H9 (cell line): ENCODE results near the gene COPE. TPM values are rescaled to one million over a fixed set of nuclear protein-coding genes. Genes with fewer than 3 reads are reported as not detected.

Source experiments
- DNase-seq: peaks from one replicate; pipeline ENCODE4 v3.0.0-alpha.2; 2017
- H2AFZ ChIP-seq: one replicate; pipeline ENCODE4 v1.6.1; 2013; ENCODE audit warnings: mild to moderate bottlenecking, low read length, control low read depth, moderate library complexity
- H2AK5ac ChIP-seq: 2 replicates; pipeline ENCODE4 v1.6.1; 2013; ENCODE audit warnings: low read length, control low read depth, mixed read lengths; ENCODE audit not compliant: insufficient read length
- H2BK120ac ChIP-seq: one replicate; pipeline ENCODE4 v1.6.1; 2013; ENCODE audit warnings: low read depth, mild to moderate bottlenecking, low read length, control low read depth, inconsistent platforms; ENCODE audit not compliant: poor library complexity, severe bottlenecking
- H2BK12ac ChIP-seq: 2 replicates; pipeline ENCODE4 v1.6.1; 2013; ENCODE audit warnings: low read length, control low read depth, mixed read lengths, low read depth; ENCODE audit not compliant: insufficient read length
- H2BK15ac ChIP-seq: 2 replicates; pipeline ENCODE4 v1.6.1; 2013; ENCODE audit warnings: low read depth, low read length, control low read depth
- H2BK20ac ChIP-seq: one replicate; pipeline ENCODE4 v1.6.1; 2013; ENCODE audit warnings: low read depth, mild to moderate bottlenecking, low read length, control low read depth, inconsistent platforms; ENCODE audit not compliant: poor library complexity, severe bottlenecking
- H2BK5ac ChIP-seq: 2 replicates; pipeline ENCODE4 v1.6.1; 2013; ENCODE audit warnings: low read length, control low read depth, mixed read lengths; ENCODE audit not compliant: insufficient read length
- H3K14ac ChIP-seq: 2 replicates; pipeline ENCODE4 v1.6.1; 2013; ENCODE audit warnings: low read length, control low read depth; ENCODE audit not compliant: insufficient read depth
- H3K18ac ChIP-seq: 2 replicates; pipeline ENCODE4 v1.6.1; 2013; ENCODE audit warnings: low read depth, mild to moderate bottlenecking, mixed read lengths, low read length, control low read depth; ENCODE audit not compliant: insufficient read length
- H3K23ac ChIP-seq: 2 replicates; pipeline ENCODE4 v1.6.1; 2013; ENCODE audit warnings: low read length, control low read depth, mixed read lengths, low read depth; ENCODE audit not compliant: insufficient read length
- H3K23me2 ChIP-seq: 2 replicates; pipeline ENCODE4 v1.6.1; 2013; ENCODE audit warnings: low read depth, mild to moderate bottlenecking, mixed read lengths, low read length, control low read depth; ENCODE audit not compliant: insufficient read length, poor library complexity, severe bottlenecking
- H3K27ac ChIP-seq: 2 replicates; pipeline ENCODE4 v1.5.1; 2013; ENCODE audit warnings: low read length, control low read depth, mixed read lengths, low read depth; ENCODE audit not compliant: insufficient read length
- H3K27me3 ChIP-seq: 2 replicates; pipeline ENCODE4 v1.6.1; 2013; ENCODE audit warnings: low read length, control low read depth, inconsistent platforms; ENCODE audit not compliant: insufficient read depth
- H3K4ac ChIP-seq: 2 replicates; pipeline ENCODE4 v1.6.1; 2013; ENCODE audit warnings: low read depth, mild to moderate bottlenecking, control low read depth, inconsistent platforms, low read length, moderate library complexity
- H3K4me1 ChIP-seq: 2 replicates; pipeline ENCODE4 v1.6.1; 2013; ENCODE audit warnings: low read length, control low read depth, inconsistent platforms; ENCODE audit not compliant: insufficient read depth
- H3K4me2 ChIP-seq: 2 replicates; pipeline ENCODE4 v1.6.1; 2013; ENCODE audit warnings: low read length, control low read depth, mixed read lengths; ENCODE audit not compliant: insufficient read length, insufficient read depth
- H3K56ac ChIP-seq: 2 replicates; pipeline ENCODE4 v1.6.1; 2013; ENCODE audit warnings: low read depth, mild to moderate bottlenecking, mixed read lengths, low read length, control low read depth; ENCODE audit not compliant: insufficient read length
- H3K79me1 ChIP-seq: 2 replicates; pipeline ENCODE4 v1.6.1; 2013; ENCODE audit warnings: low read depth, mild to moderate bottlenecking, moderate library complexity, low read length, control low read depth, inconsistent platforms; ENCODE audit not compliant: insufficient read depth, poor library complexity, severe bottlenecking
- H3K79me2 ChIP-seq: 2 replicates; pipeline ENCODE4 v1.6.1; 2013; ENCODE audit warnings: low read length, control low read depth, inconsistent platforms; ENCODE audit not compliant: insufficient read depth
- H3K9ac ChIP-seq: 2 replicates; pipeline ENCODE4 v1.6.1; 2013; ENCODE audit warnings: low read length, control low read depth, mixed read lengths; ENCODE audit not compliant: insufficient read length; ENCODE audit errors: extremely low read depth
- H3K9me3 ChIP-seq: one replicate; pipeline ENCODE4 v1.6.1; 2013; ENCODE audit warnings: low read depth, low read length, inconsistent platforms; ENCODE audit not compliant: control insufficient read depth
- H3T11ph ChIP-seq: one replicate; pipeline ENCODE4 v1.6.1; 2013; ENCODE audit warnings: mild to moderate bottlenecking, low read length, control low read depth, inconsistent platforms
- H4K20me1 ChIP-seq: one replicate; pipeline ENCODE4 v1.6.1; 2013; ENCODE audit not compliant: control insufficient read depth, insufficient read length, insufficient read depth
- H4K5ac ChIP-seq: 2 replicates; pipeline ENCODE4 v1.6.1; 2013; ENCODE audit warnings: low read depth, mild to moderate bottlenecking, mixed read lengths, low read length, control low read depth; ENCODE audit not compliant: insufficient read length
- H4K8ac ChIP-seq: replicated peaks from 2 replicates; pipeline ENCODE4 v1.6.1; 2013; ENCODE audit warnings: low read length, control low read depth, mixed read lengths, low read depth; ENCODE audit not compliant: insufficient read length
- H4K91ac ChIP-seq: 2 replicates; pipeline ENCODE4 v1.6.1; 2013; ENCODE audit warnings: low read depth, mild to moderate bottlenecking, moderate library complexity, mixed read lengths, low read length, control low read depth; ENCODE audit not compliant: insufficient read length
- H3K27ac Mint-ChIP-seq, 3 experiments: 2 replicates in 2 of 3; 3 replicates in 1 of 3; pipeline ENCODE4 v1.8.0; 2020 to 2021; ENCODE audit warnings: mixed read lengths in 3 of 3, mild to moderate bottlenecking in 1 of 3, moderate library complexity in 1 of 3
- H3K27me3 Mint-ChIP-seq: 2 replicates; pipeline ENCODE4 v1.8.0; 2021; ENCODE audit warnings: low read depth, mild to moderate bottlenecking, moderate library complexity, mixed read lengths
- H3K36me3 Mint-ChIP-seq, 3 experiments: 2 replicates in 2 of 3; 3 replicates in 1 of 3; pipeline ENCODE4 v1.8.0; 2020 to 2021; ENCODE audit warnings: low read depth in 3 of 3, mixed read lengths in 3 of 3; ENCODE audit not compliant: insufficient read depth in 1 of 3
- H3K4me1 Mint-ChIP-seq, 2 experiments: 2 replicates each; pipeline ENCODE4 v1.8.0; 2020; ENCODE audit warnings: mixed read lengths in 2 of 2
- H3K4me3 Mint-ChIP-seq, 2 experiments: 2 replicates in 1 of 2; 3 replicates in 1 of 2; pipeline ENCODE4 v1.8.0; 2020 to 2021; ENCODE audit warnings: mild to moderate bottlenecking in 2 of 2, mixed read lengths in 2 of 2, moderate library complexity in 1 of 2
- H3K9me3 Mint-ChIP-seq, 2 experiments: 2 replicates in 1 of 2; 3 replicates in 1 of 2; pipeline ENCODE4 v1.8.0; 2020; ENCODE audit warnings: mild to moderate bottlenecking in 2 of 2, mixed read lengths in 2 of 2, moderate library complexity in 1 of 2
- WGBS: extraction: QIAGEN DNeasy Blood & Tissue Kit; methylation state at CpG from one replicate; pipeline ENCODE4 v1.1.7; 2013; ENCODE audit warnings: missing lambda C conversion rate, low lambda C conversion rate, mixed read lengths; ENCODE audit not compliant: insufficient read length; ENCODE audit errors: extremely low coverage; 5-methylcytosine and 5-hydroxymethylcytosine counted together
- total RNA-seq: library from RNA; stranded (reverse); gene quantifications from 2 replicates; pipeline ENCODE4 v1.2.1, GENCODE V29; 2021
- TF ChIP-seq, protein P1 (sequence below): fragments of 200-600 bp; sonication (generic); conservative IDR thresholded peaks from 3 replicates; pipeline ENCODE4 v1.8.0; 2021; ENCODE audit warnings: antibody characterized with exemption, mild to moderate bottlenecking

Gene COPE
- total RNA-seq, 1 experiment from 2014 or later: 198 TPM

DNA sequence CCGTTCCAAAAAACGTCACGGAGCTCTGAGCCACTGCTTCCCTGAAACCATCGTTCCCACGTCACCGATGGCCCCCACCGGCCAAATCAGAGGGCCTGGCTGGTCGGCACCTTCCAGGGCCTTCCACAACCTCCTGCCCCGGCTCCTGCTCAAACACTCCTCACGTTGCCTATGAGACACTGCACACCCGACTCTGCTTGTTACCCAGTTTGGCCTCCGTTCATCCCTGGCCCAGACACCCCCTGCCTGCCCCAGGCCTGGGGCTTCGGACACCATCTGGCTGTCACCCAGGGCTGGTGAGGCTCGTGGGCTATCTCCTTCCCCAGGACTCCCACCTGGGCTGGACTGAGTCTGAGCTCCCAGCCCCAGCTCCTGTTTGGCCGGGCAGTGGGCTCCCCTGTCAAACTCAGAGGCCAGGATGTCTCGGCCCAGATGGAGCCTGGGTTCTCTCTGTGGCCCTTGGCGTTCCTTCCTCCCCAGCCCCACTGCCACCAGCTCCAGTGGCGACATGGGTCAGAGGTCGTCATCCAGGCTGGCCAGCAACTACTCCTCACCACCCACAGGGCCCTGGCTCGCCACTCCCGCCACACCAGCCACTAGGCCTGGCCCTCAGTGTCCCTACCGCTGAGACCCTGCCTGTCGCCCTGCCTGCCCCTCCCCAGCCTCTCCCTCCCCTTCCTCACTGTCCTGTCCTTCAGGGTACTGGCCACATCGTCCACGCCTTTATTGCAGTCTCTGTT, 41.0 kb downstream of the COPE start:
- no peak overlapping the region for H3K4me3 Mint-ChIP-seq
- no peaks in the 10 kb centered on the region for H3K79me2 ChIP-seq
- no peaks in the 10 kb centered on the region for H3K27me3 ChIP-seq
- H2BK5ac ChIP-seq: no peak overlapping the region
- H2BK15ac ChIP-seq: no peak overlapping the region
- TF ChIP-seq, protein P1, sequence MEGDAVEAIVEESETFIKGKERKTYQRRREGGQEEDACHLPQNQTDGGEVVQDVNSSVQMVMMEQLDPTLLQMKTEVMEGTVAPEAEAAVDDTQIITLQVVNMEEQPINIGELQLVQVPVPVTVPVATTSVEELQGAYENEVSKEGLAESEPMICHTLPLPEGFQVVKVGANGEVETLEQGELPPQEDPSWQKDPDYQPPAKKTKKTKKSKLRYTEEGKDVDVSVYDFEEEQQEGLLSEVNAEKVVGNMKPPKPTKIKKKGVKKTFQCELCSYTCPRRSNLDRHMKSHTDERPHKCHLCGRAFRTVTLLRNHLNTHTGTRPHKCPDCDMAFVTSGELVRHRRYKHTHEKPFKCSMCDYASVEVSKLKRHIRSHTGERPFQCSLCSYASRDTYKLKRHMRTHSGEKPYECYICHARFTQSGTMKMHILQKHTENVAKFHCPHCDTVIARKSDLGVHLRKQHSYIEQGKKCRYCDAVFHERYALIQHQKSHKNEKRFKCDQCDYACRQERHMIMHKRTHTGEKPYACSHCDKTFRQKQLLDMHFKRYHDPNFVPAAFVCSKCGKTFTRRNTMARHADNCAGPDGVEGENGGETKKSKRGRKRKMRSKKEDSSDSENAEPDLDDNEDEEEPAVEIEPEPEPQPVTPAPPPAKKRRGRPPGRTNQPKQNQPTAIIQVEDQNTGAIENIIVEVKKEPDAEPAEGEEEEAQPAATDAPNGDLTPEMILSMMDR: no peak
- no peak overlapping the region for H3K56ac ChIP-seq
- H3K4me2 ChIP-seq: no peak overlapping the region
- H3K27ac Mint-ChIP-seq: peak overlapping the region in 2 of 3 experiments; percentile 75 to 77; a peak in 4 of 7 replicates
- H2BK20ac ChIP-seq: no peak overlapping the region
- H3K14ac ChIP-seq: no peak overlapping the region
- no peaks in the 10 kb centered on the region for H3K23me2 ChIP-seq
- no peak overlapping the region for H4K8ac ChIP-seq
- H2BK12ac ChIP-seq: no peak overlapping the region
- no peaks in the 10 kb centered on the region for H3K79me1 ChIP-seq
- H3K9me3 Mint-ChIP-seq: peaks cover 0 to 9% of the 10 kb centered on the region in 2 experiments; a peak in 3 of 5 replicates
- H3K23ac ChIP-seq: no peak overlapping the region
- H3K4me1 ChIP-seq: no peaks in the 10 kb centered on the region
- H3T11ph ChIP-seq: no peak overlapping the region
- H4K20me1 ChIP-seq: no peaks in the 10 kb centered on the region
- H3K4ac ChIP-seq: no peak overlapping the region
- peak; percentile 27 for DNase-seq
- no peak overlapping the region for H2AK5ac ChIP-seq
- H2BK120ac ChIP-seq: no peak overlapping the region
- H3K27me3 Mint-ChIP-seq: no peaks in the 10 kb centered on the region
- no peak overlapping the region for H4K5ac ChIP-seq
- H2AFZ ChIP-seq: no peak overlapping the region
- no peaks in the 10 kb centered on the region for H3K9me3 ChIP-seq
- H3K4me1 Mint-ChIP-seq: no peaks in the 10 kb centered on the region
- no peak overlapping the region for H3K9ac ChIP-seq
- no peak overlapping the region for H4K91ac ChIP-seq
- peaks cover 42 to 76% (median 58%) of the 10 kb centered on the region in 3 experiments for H3K36me3 Mint-ChIP-seq
- no peak overlapping the region for H3K27ac ChIP-seq
- WGBS: no CpG with 5 or more reads among the region's 25 CpGs
- H3K18ac ChIP-seq: no peak overlapping the region
